ENCODE data around the gene C8A.

DNA sequence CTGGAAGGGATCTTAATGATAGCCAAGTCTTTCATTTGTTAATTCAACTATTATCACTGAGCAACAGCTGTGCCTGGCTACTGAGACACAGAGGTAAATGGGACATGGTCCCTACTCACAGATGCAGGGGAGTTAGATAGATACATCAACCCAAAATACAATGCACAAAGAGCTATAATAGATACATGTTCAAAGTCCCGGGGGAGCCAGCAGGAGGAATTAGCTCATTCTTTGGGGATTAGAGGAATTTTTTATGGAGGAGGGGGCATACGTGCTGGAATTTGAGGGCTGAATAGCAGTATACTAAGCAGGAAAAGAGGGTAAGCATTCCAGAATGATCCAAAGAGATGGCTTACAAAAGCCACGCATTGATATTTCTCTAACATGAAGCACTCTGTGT, 76.6 kb downstream of the C8A start:
- TF ChIP-seq, protein P1, sequence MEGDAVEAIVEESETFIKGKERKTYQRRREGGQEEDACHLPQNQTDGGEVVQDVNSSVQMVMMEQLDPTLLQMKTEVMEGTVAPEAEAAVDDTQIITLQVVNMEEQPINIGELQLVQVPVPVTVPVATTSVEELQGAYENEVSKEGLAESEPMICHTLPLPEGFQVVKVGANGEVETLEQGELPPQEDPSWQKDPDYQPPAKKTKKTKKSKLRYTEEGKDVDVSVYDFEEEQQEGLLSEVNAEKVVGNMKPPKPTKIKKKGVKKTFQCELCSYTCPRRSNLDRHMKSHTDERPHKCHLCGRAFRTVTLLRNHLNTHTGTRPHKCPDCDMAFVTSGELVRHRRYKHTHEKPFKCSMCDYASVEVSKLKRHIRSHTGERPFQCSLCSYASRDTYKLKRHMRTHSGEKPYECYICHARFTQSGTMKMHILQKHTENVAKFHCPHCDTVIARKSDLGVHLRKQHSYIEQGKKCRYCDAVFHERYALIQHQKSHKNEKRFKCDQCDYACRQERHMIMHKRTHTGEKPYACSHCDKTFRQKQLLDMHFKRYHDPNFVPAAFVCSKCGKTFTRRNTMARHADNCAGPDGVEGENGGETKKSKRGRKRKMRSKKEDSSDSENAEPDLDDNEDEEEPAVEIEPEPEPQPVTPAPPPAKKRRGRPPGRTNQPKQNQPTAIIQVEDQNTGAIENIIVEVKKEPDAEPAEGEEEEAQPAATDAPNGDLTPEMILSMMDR (IDR thresholded peaks at IDR 0.05): no peak
- TF ChIP-seq POLR2A (IDR thresholded peaks at IDR 0.05) (no peak), EP300 (IDR thresholded peaks at IDR 0.05) (no peak), POLR2AphosphoS5 (IDR thresholded peaks at IDR 0.05) (no peak)
